Sigmoid colon (tissue), 4 donors: ENCODE data around the gene VAC14.

Experiments used
- EP300 ChIP-seq, 4 donors: sonication (generic); formaldehyde crosslinking; IDR thresholded peaks; one replicate each; pipeline ENCODE4 v1.6.1; 2017; ENCODE audit warnings: antibody characterized with exemption in 4 of 4
- POLR2AphosphoS5 ChIP-seq, 4 donors: sonication (generic); formaldehyde crosslinking; IDR thresholded peaks; one replicate each; pipeline ENCODE4 v1.6.1; 2017; ENCODE audit warnings: antibody characterized with exemption in 4 of 4
- TF ChIP-seq, protein P1 (sequence below), 4 experiments: fragments of 450-650 bp in 3 of 4; fragments of 200-600 bp in 1 of 4; IDR thresholded peaks; one replicate each; pipeline ENCODE4 v1.5.1; 2016 to 2019; ENCODE audit warnings: antibody characterized with exemption in 4 of 4, mild to moderate bottlenecking in 3 of 4, moderate library complexity in 2 of 4

DNA sequence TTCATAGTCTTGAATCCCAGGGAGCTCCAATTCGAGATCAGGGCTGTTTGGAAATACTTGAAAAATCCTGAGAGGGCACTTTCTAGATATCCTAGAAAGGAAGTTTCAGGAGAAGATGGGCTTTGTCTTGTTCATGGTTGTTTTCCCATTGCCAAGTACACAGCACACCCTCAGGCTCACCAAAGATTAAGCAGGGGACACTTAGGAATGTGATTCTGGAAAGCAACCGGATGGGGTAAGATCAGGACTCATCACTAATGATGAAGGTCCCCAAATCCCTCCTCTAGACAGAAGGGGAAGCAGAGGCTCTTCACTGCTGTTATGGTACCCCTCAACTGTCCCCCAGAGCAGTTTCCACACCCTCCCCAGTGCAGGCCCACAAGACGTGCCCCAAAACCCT, 40.7 kb downstream of the VAC14 start:
- TF ChIP-seq POLR2AphosphoS5 (IDR thresholded peaks at IDR 0.05): no peak
- TF ChIP-seq, protein P1, sequence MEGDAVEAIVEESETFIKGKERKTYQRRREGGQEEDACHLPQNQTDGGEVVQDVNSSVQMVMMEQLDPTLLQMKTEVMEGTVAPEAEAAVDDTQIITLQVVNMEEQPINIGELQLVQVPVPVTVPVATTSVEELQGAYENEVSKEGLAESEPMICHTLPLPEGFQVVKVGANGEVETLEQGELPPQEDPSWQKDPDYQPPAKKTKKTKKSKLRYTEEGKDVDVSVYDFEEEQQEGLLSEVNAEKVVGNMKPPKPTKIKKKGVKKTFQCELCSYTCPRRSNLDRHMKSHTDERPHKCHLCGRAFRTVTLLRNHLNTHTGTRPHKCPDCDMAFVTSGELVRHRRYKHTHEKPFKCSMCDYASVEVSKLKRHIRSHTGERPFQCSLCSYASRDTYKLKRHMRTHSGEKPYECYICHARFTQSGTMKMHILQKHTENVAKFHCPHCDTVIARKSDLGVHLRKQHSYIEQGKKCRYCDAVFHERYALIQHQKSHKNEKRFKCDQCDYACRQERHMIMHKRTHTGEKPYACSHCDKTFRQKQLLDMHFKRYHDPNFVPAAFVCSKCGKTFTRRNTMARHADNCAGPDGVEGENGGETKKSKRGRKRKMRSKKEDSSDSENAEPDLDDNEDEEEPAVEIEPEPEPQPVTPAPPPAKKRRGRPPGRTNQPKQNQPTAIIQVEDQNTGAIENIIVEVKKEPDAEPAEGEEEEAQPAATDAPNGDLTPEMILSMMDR (IDR thresholded peaks at IDR 0.05): no peak
- no peak for TF ChIP-seq EP300 (IDR thresholded peaks at IDR 0.05)
